NT2/D1 (cell line): ENCODE measurements around the gene IFNE.

Source experiments
- SUZ12 ChIP-seq: IDR thresholded peaks from 2 replicates; pipeline ENCODE4 v1.6.1; 2011; ENCODE audit not compliant: insufficient read length, insufficient read depth; ENCODE audit errors: extremely low read depth
- YY1 ChIP-seq: IDR thresholded peaks from 2 replicates; pipeline ENCODE4 v1.6.1; 2011; ENCODE audit not compliant: insufficient read length, insufficient read depth
- ZNF274 ChIP-seq: IDR thresholded peaks from 2 replicates; pipeline ENCODE4 v1.6.1; 2011; ENCODE audit warnings: mild to moderate bottlenecking, low read depth, low read length

GRCh38 chr9:21519855-21520434, 37.8 kb upstream of the IFNE start:
- TF ChIP-seq ZNF274 = no peak
- TF ChIP-seq YY1 = no peak
- TF ChIP-seq SUZ12 = no peak
